ENCODE results near the gene TFCP2L1. TPM values are rescaled to one million over a fixed set of nuclear protein-coding genes. Genes with fewer than 3 reads are reported as not detected.

The TFCP2L1 gene
- total and polyA plus RNA-seq, 4 donors, result 0.06 to 1.5 (median 0.36) TPM

DNA sequence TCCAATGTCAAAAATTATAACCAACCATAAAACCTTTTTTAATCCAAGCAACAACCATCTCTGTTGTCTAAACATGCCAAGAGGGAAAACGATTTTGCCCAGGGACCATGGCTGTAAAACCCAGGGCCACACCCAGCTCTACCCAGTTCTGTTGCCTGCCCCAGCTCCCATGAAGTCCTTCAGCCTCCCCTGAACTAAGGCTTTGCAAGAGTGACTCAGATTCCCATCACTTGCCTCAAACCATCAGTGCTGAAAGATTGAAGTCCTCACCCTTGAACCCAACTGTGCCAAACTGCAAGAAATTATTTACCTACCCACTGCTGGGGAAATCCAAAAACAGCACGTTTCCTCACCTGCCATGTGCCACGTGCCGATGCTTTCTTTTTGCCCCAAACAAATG is 102.5 kb downstream of the TFCP2L1 start:
- Histone ChIP-seq H3K9me3 (ENCODE audit: control insufficient read depth in 4 of 4, low read length in 3 of 4) (no peaks in the 10 kb centered on the region), H3K36me3 (ENCODE audit: control insufficient read depth in 4 of 4, insufficient read depth in 3 of 4, low read depth in 1 of 4, low read length in 3 of 4) (no peaks in the 10 kb centered on the region), H3K27ac (ENCODE audit: low read depth in 1 of 2, low read length in 2 of 2) (no peak overlapping the region), H3K27me3 (ENCODE audit: control insufficient read depth in 4 of 4, insufficient read depth in 4 of 4, low read length in 3 of 4) (no peaks in the 10 kb centered on the region), H3K9ac (ENCODE audit: low read depth in 1 of 2, low read length in 2 of 2) (no peak overlapping the region), H3K4me3 (ENCODE audit: low read depth in 1 of 3, low read length in 3 of 3) (no peak overlapping the region), H3K4me1 (ENCODE audit: control insufficient read depth in 4 of 4, insufficient read depth in 4 of 4, low read length in 3 of 4) (no peaks in the 10 kb centered on the region)
- no peak for DNase-seq (ENCODE audit: low spot score)
- 57% methylated on average over 4 of the region's 4 CpGs for WGBS
- no peak for TF ChIP-seq YY1 (IDR thresholded peaks at IDR 0.05)

GRCh38 chr2:121179467-121179866 is 105.5 kb downstream of the TFCP2L1 start:
- no peak for DNase-seq (ENCODE audit: low spot score)
- 93% methylated on average over 10 of the region's 10 CpGs for WGBS

More at GRCh38 chr2:121179467-121179866, 105.5 kb downstream of the TFCP2L1 start:
- Histone ChIP-seq H3K4me1 (ENCODE audit: control insufficient read depth in 4 of 4, insufficient read depth in 4 of 4, low read length in 3 of 4) (no peaks in the 10 kb centered on the region), H3K27ac (ENCODE audit: low read depth in 1 of 2, low read length in 2 of 2) (no peak overlapping the region), H3K4me3 (ENCODE audit: low read depth in 1 of 3, low read length in 3 of 3) (no peak overlapping the region), H3K9ac (ENCODE audit: low read depth in 1 of 2, low read length in 2 of 2) (no peak overlapping the region), H3K9me3 (ENCODE audit: control insufficient read depth in 4 of 4, low read length in 3 of 4) (no peaks in the 10 kb centered on the region), H3K36me3 (ENCODE audit: control insufficient read depth in 4 of 4, insufficient read depth in 3 of 4, low read depth in 1 of 4, low read length in 3 of 4) (no peaks in the 10 kb centered on the region), H3K27me3 (ENCODE audit: control insufficient read depth in 4 of 4, insufficient read depth in 4 of 4, low read length in 3 of 4) (peaks cover 0 to 3% (median 0%) of the 10 kb centered on the region in 4 donors)
- TF ChIP-seq HNF4G (IDR thresholded peaks at IDR 0.05) (no peak), FOXA1 (IDR thresholded peaks at IDR 0.05) (no peak), REST (IDR thresholded peaks at IDR 0.05) (no peak), NR2F2 (IDR thresholded peaks at IDR 0.05) (no peak), EGR1 (IDR thresholded peaks at IDR 0.05; ENCODE audit: low read depth in 2 of 2) (no peak), JUND (IDR thresholded peaks at IDR 0.05) (no peak), FOXA2 (IDR thresholded peaks at IDR 0.05) (no peak), HNF4A (conservative IDR thresholded peaks at IDR 0.05) (no peak), GABPA (IDR thresholded peaks at IDR 0.05 in 1 of 2, conservative IDR thresholded peaks at IDR 0.05 in 1 of 2) (no peak), TAF1 (conservative IDR thresholded peaks at IDR 0.05) (no peak), ATF3 (IDR thresholded peaks at IDR 0.05) (no peak), RAD21 (IDR thresholded peaks at IDR 0.05) (no peak), YY1 (IDR thresholded peaks at IDR 0.05) (no peak)
- TF ChIP-seq, protein P1, sequence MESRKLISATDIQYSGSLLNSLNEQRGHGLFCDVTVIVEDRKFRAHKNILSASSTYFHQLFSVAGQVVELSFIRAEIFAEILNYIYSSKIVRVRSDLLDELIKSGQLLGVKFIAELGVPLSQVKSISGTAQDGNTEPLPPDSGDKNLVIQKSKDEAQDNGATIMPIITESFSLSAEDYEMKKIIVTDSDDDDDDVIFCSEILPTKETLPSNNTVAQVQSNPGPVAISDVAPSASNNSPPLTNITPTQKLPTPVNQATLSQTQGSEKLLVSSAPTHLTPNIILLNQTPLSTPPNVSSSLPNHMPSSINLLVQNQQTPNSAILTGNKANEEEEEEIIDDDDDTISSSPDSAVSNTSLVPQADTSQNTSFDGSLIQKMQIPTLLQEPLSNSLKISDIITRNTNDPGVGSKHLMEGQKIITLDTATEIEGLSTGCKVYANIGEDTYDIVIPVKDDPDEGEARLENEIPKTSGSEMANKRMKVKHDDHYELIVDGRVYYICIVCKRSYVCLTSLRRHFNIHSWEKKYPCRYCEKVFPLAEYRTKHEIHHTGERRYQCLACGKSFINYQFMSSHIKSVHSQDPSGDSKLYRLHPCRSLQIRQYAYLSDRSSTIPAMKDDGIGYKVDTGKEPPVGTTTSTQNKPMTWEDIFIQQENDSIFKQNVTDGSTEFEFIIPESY (IDR thresholded peaks at IDR 0.05), result no peak
- TF ChIP-seq, protein P2, sequence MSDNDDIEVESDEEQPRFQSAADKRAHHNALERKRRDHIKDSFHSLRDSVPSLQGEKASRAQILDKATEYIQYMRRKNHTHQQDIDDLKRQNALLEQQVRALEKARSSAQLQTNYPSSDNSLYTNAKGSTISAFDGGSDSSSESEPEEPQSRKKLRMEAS (IDR thresholded peaks at IDR 0.05), result no peak

All from liver (tissue), 9 donors.